CD4-positive, alpha-beta T cell treated with Interleukin-12 subunit alpha and Interleukin-12 subunit beta, for 1 hour (primary cell): ENCODE data around the gene NPY1R.

Source experiments
- DNase-seq: peaks from one replicate; pipeline ENCODE4 v3.0.0-alpha.2; 2020

The NPY1R gene

DNA sequence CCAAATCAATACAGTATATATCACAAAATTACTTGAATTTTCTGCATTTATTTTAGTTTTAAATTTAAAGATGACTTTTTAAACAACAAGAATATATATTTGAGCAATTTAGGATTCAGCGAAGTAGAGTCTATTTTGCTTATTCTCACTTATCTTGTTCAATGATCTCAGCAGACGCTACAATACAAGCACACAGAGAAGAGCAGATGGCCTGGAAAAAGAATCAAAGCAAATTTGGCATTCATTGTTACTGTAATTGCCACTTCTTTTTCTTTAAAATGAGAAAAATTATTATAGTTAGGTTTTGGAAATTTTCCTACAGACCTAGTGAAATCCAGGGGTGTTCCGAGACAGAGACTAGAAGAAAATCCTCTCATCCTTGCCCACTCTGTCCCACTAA lies 57.5 kb downstream of the NPY1R start:
- no peak for DNase-seq
